MM.1S (cell line): ENCODE results near the gene ZNHIT1.

Experiments
- DNase-seq: peaks from one replicate; pipeline ENCODE4 v3.0.0-alpha.2; 2015
- H2AFZ ChIP-seq: fragments of 300-600 bp; sonication (generic); 2 replicates; pipeline ENCODE4 v1.6.0; 2016; ENCODE audit warnings: antibody characterized with exemption, low read length
- H3F3A ChIP-seq: fragments of 300-600 bp; sonication (generic); 2 replicates; pipeline ENCODE4 v1.6.1; 2016; ENCODE audit warnings: mild to moderate bottlenecking, antibody characterized with exemption, low read length, moderate library complexity, mixed read lengths; ENCODE audit not compliant: insufficient read depth
- H3K27ac ChIP-seq: fragments of 300-600 bp; sonication (generic); 2 replicates; pipeline ENCODE4 v1.5.1; 2016; ENCODE audit warnings: mild to moderate bottlenecking, low read length
- H3K27me3 ChIP-seq: fragments of 300-600 bp; sonication (generic); replicated peaks from 2 replicates; pipeline ENCODE4 v1.6.0; 2016; ENCODE audit warnings: low read length; ENCODE audit not compliant: insufficient read depth
- H3K36me3 ChIP-seq: fragments of 300-600 bp; sonication (generic); replicated peaks from 2 replicates; pipeline ENCODE4 v1.6.1; 2016; ENCODE audit warnings: mild to moderate bottlenecking, low read length, mixed read lengths; ENCODE audit not compliant: insufficient read depth
- H3K4me1 ChIP-seq: fragments of 300-600 bp; sonication (generic); 2 replicates; pipeline ENCODE4 v1.6.1; 2016; ENCODE audit warnings: low read length, mixed read lengths
- H3K4me2 ChIP-seq: fragments of 300-600 bp; sonication (generic); 2 replicates; pipeline ENCODE4 v1.6.0; 2016; ENCODE audit warnings: low read depth, low read length
- H3K4me3 ChIP-seq: fragments of 300-600 bp; sonication (generic); 2 replicates; pipeline ENCODE4 v1.5.1; 2016; ENCODE audit warnings: low read length, mixed read lengths
- H3K79me2 ChIP-seq: fragments of 300-600 bp; sonication (generic); 2 replicates; pipeline ENCODE4 v1.6.1; 2016; ENCODE audit warnings: mixed run types, low read length, mixed read lengths
- H3K9ac ChIP-seq: fragments of 300-600 bp; sonication (generic); 2 replicates; pipeline ENCODE4 v1.6.1; 2016; ENCODE audit warnings: low read length, mixed read lengths
- H3K9me2 ChIP-seq: fragments of 300-600 bp; sonication (generic); replicated peaks from 2 replicates; pipeline ENCODE4 v1.6.1; 2016; ENCODE audit warnings: mild to moderate bottlenecking, low read length, mixed read lengths; ENCODE audit not compliant: insufficient read depth
- H3K9me3 ChIP-seq: fragments of 300-600 bp; sonication (generic); replicated peaks from 2 replicates; pipeline ENCODE4 v1.6.1; 2016; ENCODE audit warnings: mild to moderate bottlenecking, low read length, mixed read lengths; ENCODE audit not compliant: insufficient read depth
- H4K20me1 ChIP-seq: fragments of 300-600 bp; sonication (generic); 2 replicates; pipeline ENCODE4 v1.6.1; 2016; ENCODE audit warnings: mild to moderate bottlenecking, low read length, moderate library complexity, mixed read lengths; ENCODE audit not compliant: insufficient read depth
- CTCF ChIP-seq: fragments of 300-600 bp; sonication (generic); IDR thresholded peaks from 2 replicates; pipeline ENCODE4 v1.5.1; 2016; ENCODE audit warnings: antibody characterized with exemption, low read length, mixed read lengths
- EZH2 ChIP-seq: fragments of 300-600 bp; sonication (generic); optimal IDR thresholded peaks from 2 replicates; pipeline ENCODE3; 2017; ENCODE audit warnings: low read depth, mild to moderate bottlenecking, antibody characterized with exemption, low read length, mixed read lengths
- EZH2phosphoT487 ChIP-seq: fragments of 300-600 bp; sonication (generic); IDR thresholded peaks from 2 replicates; pipeline ENCODE4 v1.6.1; 2018; ENCODE audit warnings: antibody characterized with exemption, low read length

Gene ZNHIT1

GRCh38 chr7:101179117-101179516 lies 38.8 kb upstream of the ZNHIT1 start:
- no peaks in the 10 kb centered on the region for H3K9me2 ChIP-seq
- no peaks in the 10 kb centered on the region for H3K36me3 ChIP-seq
- no peaks in the 10 kb centered on the region for H3K9me3 ChIP-seq
- no peak overlapping the region for H3K4me3 ChIP-seq
- no peak overlapping the region for H2AFZ ChIP-seq
- H3K4me1 ChIP-seq = 0 out of 2 replicates have a peak, but pooled peaks cover 4% of the 10 kb centered on the region
- no peak overlapping the region for H3K27ac ChIP-seq
- no peaks in the 10 kb centered on the region for H3F3A ChIP-seq
- no peak overlapping the region for H3K9ac ChIP-seq
- DNase-seq = no peak
- peaks cover 73% of the 10 kb centered on the region for H3K27me3 ChIP-seq
- TF ChIP-seq CTCF (no peak), EZH2phosphoT487 (no peak), EZH2 (no peak)
- no peaks in the 10 kb centered on the region for H4K20me1 ChIP-seq
- H3K4me2 ChIP-seq = 0 out of 2 replicates have a peak overlapping the region, but pooled peaks have one; percentile 18
- H3K79me2 ChIP-seq = no peaks in the 10 kb centered on the region

- 0 out of 2 replicates have a peak, but pooled peaks cover 4% of the 10 kb centered on the region for H3K4me1 ChIP-seq
- no peaks in the 10 kb centered on the region for H3F3A ChIP-seq
- no peaks in the 10 kb centered on the region for H3K9me2 ChIP-seq
- H3K9me3 ChIP-seq = no peaks in the 10 kb centered on the region
- no peaks in the 10 kb centered on the region for H3K79me2 ChIP-seq
- H4K20me1 ChIP-seq = no peaks in the 10 kb centered on the region
- DNase-seq = no peak
- no peak overlapping the region for H3K4me2 ChIP-seq
- peaks cover 73% of the 10 kb centered on the region for H3K27me3 ChIP-seq
- no peak for TF ChIP-seq EZH2phosphoT487
- no peak for TF ChIP-seq CTCF
- no peak for TF ChIP-seq EZH2
- no peak overlapping the region for H3K9ac ChIP-seq
- no peak overlapping the region for H3K27ac ChIP-seq
- no peak overlapping the region for H3K4me3 ChIP-seq
- H3K36me3 ChIP-seq = no peaks in the 10 kb centered on the region
- no peak overlapping the region for H2AFZ ChIP-seq
Measured at GRCh38 chr7:101179713-101180112, 38.3 kb upstream of the ZNHIT1 start.

GRCh38 chr7:101180130-101180755 lies 37.7 kb upstream of the ZNHIT1 start, which contains the start of gene NAT16:
TSS of gene NAT16 (minus strand) at chr7:101180293. CDS start at chr7:101174807, 5,486 bp downstream.
- Histone ChIP-seq H3K4me3 (no peak within 1 kb of the TSS), H4K20me1 (no peaks in the 10 kb centered on the region), H3K4me2 (0 out of 2 replicates have a peak within 1 kb of the TSS, but pooled peaks have one; percentile 18), H3K79me2 (no peaks in the 10 kb centered on the region), H3K9ac (no peak within 1 kb of the TSS), H3K9me3 (no peaks in the 10 kb centered on the region), H3F3A (no peaks in the 10 kb centered on the region), H3K9me2 (no peaks in the 10 kb centered on the region), H3K27ac (no peak within 1 kb of the TSS), H3K27me3 (peaks cover 74% of the 10 kb centered on the region), H3K4me1 (0 out of 2 replicates have a peak, but pooled peaks cover 4% of the 10 kb centered on the region), H3K36me3 (no peaks in the 10 kb centered on the region), H2AFZ (no peak within 1 kb of the TSS)
- no peak for DNase-seq
- TF ChIP-seq EZH2 (no peak), EZH2phosphoT487 (no peak), CTCF (no peak)
